ENCODE data around the gene NPTXR.

Gene NPTXR

DNA sequence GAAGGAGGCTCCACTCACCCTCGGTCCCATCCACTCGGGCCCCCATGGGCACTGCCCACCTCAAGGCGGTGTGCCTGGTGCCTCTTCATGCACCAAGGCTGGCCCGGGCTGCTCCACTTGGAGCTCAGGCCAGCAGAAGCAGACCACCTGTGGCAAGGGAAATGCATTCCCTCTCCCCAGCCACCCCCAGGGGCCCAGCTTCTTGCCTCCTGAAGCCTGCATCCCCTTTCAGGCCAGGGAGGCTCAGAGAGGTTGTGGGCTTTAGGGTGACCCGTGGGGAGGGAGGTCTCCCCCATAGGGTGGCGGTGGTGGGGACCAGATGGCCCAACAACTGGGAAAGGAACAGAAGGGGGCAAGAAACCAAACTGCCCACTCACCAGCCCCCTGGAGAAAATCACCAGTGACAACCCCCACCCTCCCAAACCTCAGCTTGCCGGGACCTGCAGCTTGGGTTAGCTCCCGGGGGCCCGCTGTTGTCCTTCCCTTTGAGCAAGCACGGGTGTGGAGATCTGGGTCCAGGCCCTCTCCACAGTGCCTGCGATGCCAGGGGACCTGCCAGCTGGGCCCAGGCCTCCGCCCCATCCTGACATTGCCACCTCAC lies 19.8 kb upstream of the NPTXR start:
- TF ChIP-seq TAF1 (IDR thresholded peaks at IDR 0.05; ENCODE audit: borderline replicate concordance, insufficient read depth, low read length) = no peak
- TF ChIP-seq, protein P1, sequence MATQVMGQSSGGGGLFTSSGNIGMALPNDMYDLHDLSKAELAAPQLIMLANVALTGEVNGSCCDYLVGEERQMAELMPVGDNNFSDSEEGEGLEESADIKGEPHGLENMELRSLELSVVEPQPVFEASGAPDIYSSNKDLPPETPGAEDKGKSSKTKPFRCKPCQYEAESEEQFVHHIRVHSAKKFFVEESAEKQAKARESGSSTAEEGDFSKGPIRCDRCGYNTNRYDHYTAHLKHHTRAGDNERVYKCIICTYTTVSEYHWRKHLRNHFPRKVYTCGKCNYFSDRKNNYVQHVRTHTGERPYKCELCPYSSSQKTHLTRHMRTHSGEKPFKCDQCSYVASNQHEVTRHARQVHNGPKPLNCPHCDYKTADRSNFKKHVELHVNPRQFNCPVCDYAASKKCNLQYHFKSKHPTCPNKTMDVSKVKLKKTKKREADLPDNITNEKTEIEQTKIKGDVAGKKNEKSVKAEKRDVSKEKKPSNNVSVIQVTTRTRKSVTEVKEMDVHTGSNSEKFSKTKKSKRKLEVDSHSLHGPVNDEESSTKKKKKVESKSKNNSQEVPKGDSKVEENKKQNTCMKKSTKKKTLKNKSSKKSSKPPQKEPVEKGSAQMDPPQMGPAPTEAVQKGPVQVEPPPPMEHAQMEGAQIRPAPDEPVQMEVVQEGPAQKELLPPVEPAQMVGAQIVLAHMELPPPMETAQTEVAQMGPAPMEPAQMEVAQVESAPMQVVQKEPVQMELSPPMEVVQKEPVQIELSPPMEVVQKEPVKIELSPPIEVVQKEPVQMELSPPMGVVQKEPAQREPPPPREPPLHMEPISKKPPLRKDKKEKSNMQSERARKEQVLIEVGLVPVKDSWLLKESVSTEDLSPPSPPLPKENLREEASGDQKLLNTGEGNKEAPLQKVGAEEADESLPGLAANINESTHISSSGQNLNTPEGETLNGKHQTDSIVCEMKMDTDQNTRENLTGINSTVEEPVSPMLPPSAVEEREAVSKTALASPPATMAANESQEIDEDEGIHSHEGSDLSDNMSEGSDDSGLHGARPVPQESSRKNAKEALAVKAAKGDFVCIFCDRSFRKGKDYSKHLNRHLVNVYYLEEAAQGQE (IDR thresholded peaks at IDR 0.05; ENCODE audit: insufficient read depth in 1 of 2, low read depth in 2 of 2, low read length in 2 of 2) = no peak
- no peak for TF ChIP-seq SIN3A (IDR thresholded peaks at IDR 0.05; ENCODE audit: borderline replicate concordance, insufficient read depth, low read length)
- no peak for TF ChIP-seq FOXP2 (optimal IDR thresholded peaks at IDR 0.05; ENCODE audit: borderline replicate concordance, extremely low read depth, extremely low read length, insufficient read depth)

DNA sequence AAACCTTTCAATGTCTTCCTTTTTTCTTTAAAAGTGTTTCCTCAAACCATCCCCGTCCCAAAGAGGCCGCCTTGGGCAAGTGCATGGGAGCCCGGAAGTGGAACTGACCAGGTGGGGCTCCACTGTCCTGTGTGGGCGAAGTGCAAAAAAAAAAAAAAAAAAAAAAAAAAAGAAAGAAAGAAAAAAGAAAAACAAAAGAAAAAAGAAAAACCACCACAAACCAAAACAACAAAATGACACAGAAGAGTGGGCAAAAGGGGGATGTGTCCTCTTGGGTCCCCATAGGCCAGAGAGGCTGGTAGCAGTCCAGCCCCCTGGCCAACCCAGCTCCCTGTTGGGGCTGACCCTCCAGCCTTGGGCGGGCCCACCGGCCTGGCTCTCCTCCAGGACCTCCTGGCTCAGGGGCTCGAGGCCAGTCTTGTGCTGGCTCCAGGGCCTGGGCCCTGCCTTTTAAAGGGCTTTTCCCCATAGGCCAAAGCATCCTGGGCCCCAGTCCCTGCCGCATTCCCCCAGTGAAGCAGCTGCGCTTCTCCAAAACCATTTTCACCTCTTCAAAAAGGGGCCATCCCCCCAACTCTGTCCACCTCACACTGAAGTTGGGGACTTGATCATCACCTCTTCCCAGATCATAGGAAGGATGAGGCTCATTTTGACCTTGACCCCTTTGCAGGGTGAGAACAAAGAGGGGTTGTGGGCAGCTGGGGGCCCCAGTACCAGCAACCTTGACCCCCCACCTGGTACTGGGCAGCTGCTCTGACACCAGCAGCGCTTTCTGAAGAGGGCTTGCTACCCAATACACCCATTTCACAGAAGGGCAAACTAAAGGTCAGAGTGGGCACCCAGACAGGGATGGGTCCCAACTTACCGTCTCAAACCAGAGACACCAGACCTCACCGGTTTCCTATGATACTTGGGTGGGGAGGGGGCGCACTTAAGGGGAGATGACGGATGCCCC lies 18.8 kb upstream of the NPTXR start:
- TF ChIP-seq TAF1 (IDR thresholded peaks at IDR 0.05; ENCODE audit: borderline replicate concordance, insufficient read depth, low read length) (no peak), FOXP2 (optimal IDR thresholded peaks at IDR 0.05; ENCODE audit: borderline replicate concordance, extremely low read depth, extremely low read length, insufficient read depth) (no peak), SIN3A (IDR thresholded peaks at IDR 0.05; ENCODE audit: borderline replicate concordance, insufficient read depth, low read length) (no peak)
- TF ChIP-seq, protein P1 (IDR thresholded peaks at IDR 0.05; ENCODE audit: insufficient read depth in 1 of 2, low read depth in 2 of 2, low read length in 2 of 2) = no peak

DNA sequence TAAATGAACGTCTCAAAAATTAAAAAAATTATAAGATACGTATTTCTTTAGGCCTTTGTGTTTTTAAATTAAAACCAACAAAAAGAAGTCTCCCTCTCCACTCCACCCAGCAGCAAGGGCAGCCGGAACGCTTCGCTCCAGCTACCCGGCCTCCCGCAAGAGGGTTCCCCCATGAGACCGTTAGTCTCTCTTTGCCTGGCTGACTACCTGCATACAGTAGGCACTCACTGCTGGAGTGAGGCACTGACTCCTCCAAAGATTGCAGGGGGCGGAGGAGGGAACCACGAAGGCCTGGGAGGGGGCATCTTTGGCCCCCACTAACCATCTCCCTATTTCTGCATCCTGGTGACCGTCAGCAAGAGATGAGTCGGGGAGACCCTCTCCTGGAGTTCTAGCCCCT lies 18.1 kb upstream of the NPTXR start:
- no peak for TF ChIP-seq POLR2AphosphoS5 (IDR thresholded peaks at IDR 0.05; ENCODE audit: low read depth, low read length)
- TF ChIP-seq TAF1 (IDR thresholded peaks at IDR 0.05; ENCODE audit: borderline replicate concordance, insufficient read depth, low read length) = no peak
- no peak for TF ChIP-seq FOXP2 (optimal IDR thresholded peaks at IDR 0.05; ENCODE audit: borderline replicate concordance, extremely low read depth, extremely low read length, insufficient read depth)
- TF ChIP-seq, protein P1 (IDR thresholded peaks at IDR 0.05; ENCODE audit: insufficient read depth in 1 of 2, low read depth in 2 of 2, low read length in 2 of 2) = no peak
- TF ChIP-seq SIN3A (IDR thresholded peaks at IDR 0.05; ENCODE audit: borderline replicate concordance, insufficient read depth, low read length) = no peak

DNA sequence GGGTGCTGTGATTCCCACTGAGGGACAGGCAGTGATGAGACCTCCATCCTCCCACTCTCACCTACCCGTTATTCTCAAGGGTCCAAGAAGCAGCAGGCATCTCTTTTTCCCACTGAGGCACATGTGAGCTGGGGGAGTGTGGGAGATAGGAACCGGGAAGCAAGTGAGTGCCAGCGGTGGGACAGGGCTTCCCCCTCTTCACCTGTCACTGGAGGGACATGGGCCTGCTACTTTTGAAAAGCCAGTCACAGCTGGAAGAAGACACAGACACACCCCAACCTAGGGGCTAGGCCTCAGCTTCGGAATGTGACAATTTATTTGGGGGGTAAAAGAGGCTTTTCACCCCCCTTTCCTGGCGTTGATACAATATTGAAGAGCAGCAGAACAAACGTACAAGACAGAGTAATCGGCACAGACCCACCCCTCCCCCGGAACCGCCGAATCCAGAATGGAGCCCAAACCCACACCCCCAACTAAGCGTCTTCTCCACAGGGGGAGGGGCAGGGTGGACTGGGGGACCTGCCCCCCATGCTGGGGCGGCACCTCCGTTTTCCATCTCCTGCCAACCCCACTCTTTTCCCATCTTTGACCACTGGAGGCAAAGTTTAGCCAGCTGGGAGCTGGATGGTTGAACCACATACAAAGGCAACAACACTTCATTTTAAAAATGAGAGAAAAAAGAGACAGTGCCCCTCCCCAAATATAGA lies 17.5 kb upstream of the NPTXR start:
- TF ChIP-seq TAF1 (IDR thresholded peaks at IDR 0.05; ENCODE audit: borderline replicate concordance, insufficient read depth, low read length) (no peak), FOXP2 (optimal IDR thresholded peaks at IDR 0.05; ENCODE audit: borderline replicate concordance, extremely low read depth, extremely low read length, insufficient read depth) (no peak), POLR2AphosphoS5 (IDR thresholded peaks at IDR 0.05; ENCODE audit: low read depth, low read length) (peak; percentile 17; the same call in 1 of the 2 replicates), SIN3A (IDR thresholded peaks at IDR 0.05; ENCODE audit: borderline replicate concordance, insufficient read depth, low read length) (no peak)

Measured in PFSK-1 (cell line).